IPS DF 19.7 (cell line): ENCODE data around the gene MYO3B.

ENCODE experiments used
- DNase-seq: peaks from one replicate; pipeline ENCODE4 v3.0.0-alpha.2; 2013; ENCODE audit warnings: low read depth, low spot score

MYO3B gene

GRCh38 chr2:170163411-170164065 lies 14.4 kb upstream of the MYO3B start:
- DNase-seq: no peak

- no peak for DNase-seq
Measured at GRCh38 chr2:170165129-170165528, 12.8 kb upstream of the MYO3B start.

- no peak for DNase-seq
Measured at GRCh38 chr2:170166735-170167134, 11.2 kb upstream of the MYO3B start.

- no peak for DNase-seq
Measured at GRCh38 chr2:170170281-170171040, 7.5 kb upstream of the MYO3B start.

GRCh38 chr2:170176212-170176611 lies 1.7 kb upstream of the MYO3B start:
- DNase-seq: no peak

GRCh38 chr2:170180031-170180566 lies 2.2 kb downstream of the MYO3B start:
- no peak for DNase-seq

- no peak for DNase-seq
Measured at GRCh38 chr2:170181602-170182001, 3.7 kb downstream of the MYO3B start.

- DNase-seq: no peak
Measured at GRCh38 chr2:170185319-170185718, 7.4 kb downstream of the MYO3B start.

GRCh38 chr2:170189757-170190156 lies 11.8 kb downstream of the MYO3B start:
- no peak for DNase-seq

- DNase-seq: no peak
Measured at GRCh38 chr2:170190172-170190571, 12.2 kb downstream of the MYO3B start.

- DNase-seq: no peak
Measured at GRCh38 chr2:170191166-170191866, 13.4 kb downstream of the MYO3B start.

GRCh38 chr2:170196963-170197362 lies 19.0 kb downstream of the MYO3B start:
- no peak for DNase-seq

- DNase-seq: no peak
Measured at GRCh38 chr2:170201275-170201674, 23.3 kb downstream of the MYO3B start.

- DNase-seq: no peak
Measured at GRCh38 chr2:170201734-170202393, 23.9 kb downstream of the MYO3B start.

GRCh38 chr2:170202437-170202836 lies 24.5 kb downstream of the MYO3B start:
- no peak for DNase-seq

- DNase-seq: no peak
Measured at GRCh38 chr2:170204298-170204951, 26.5 kb downstream of the MYO3B start.

- no peak for DNase-seq
Measured at GRCh38 chr2:170206246-170206645, 28.3 kb downstream of the MYO3B start.

GRCh38 chr2:170206805-170207407 lies 29.0 kb downstream of the MYO3B start:
- no peak for DNase-seq

- DNase-seq: no peak
Measured at GRCh38 chr2:170207901-170208300, 30.0 kb downstream of the MYO3B start.

GRCh38 chr2:170208967-170209366 lies 31.0 kb downstream of the MYO3B start:
- no peak for DNase-seq
